GM12878 (cell line): ENCODE results near the gene SYNPR. TPM values are rescaled to one million over a fixed set of nuclear protein-coding genes. Genes with fewer than 3 reads are reported as not detected.
"Not testable (repeated sequence)": the region's sequence is repeated elsewhere in the genome, so short reads cannot be mapped to it uniquely, and the experiment has no call there.

Source experiments
- ATAC-seq: fragments of 200-7000 bp; cut with Tn5 transposase; 3 replicates; pipeline ENCODE4 v1.9.1; 2020; ENCODE audit warnings: mild to moderate bottlenecking, moderate library complexity
- BruUV-seq: library from RNA; stranded (reverse); fragments of 400-500 nt; replicated peaks from 2 replicates; lab custom pipeline; 2021; lab: Mats Ljungman, UMichigan
- CTCF ChIA-PET: fragments of 300-600 bp; sonication (Branson Sonifier 250); formaldehyde crosslinking; extraction: SDS; loops from one replicate; lab custom pipeline; 2021; ENCODE audit warnings: inconsistent platforms; lab: Yijun Ruan, JAX
- POLR2A ChIA-PET: fragments of 350-600 bp; formaldehyde crosslinking; extraction: SDS; loops from one replicate; lab custom pipeline; 2021; ENCODE audit warnings: inconsistent platforms; lab: Charles Lee
- RAD21 ChIA-PET: fragments of 300-600 bp; sonication (Branson Sonifier 250); formaldehyde crosslinking; loops from one replicate; lab custom pipeline; 2023; ENCODE audit warnings: antibody characterized with exemption; ENCODE audit not compliant: unreplicated experiment; lab: Charles Lee
- SMC1A ChIA-PET: fragments of 300-600 bp; sonication (Branson Sonifier 250); formaldehyde crosslinking; loops from one replicate; lab custom pipeline; 2023; ENCODE audit not compliant: unreplicated experiment, uncharacterized antibody; lab: Charles Lee
- DNase-seq: peaks from one replicate; pipeline ENCODE4 v3.0.0-alpha.2; 2011; ENCODE audit warnings: low read depth, low spot score
- FAIRE-seq: peaks from 3 replicates; lab custom pipeline; 2011; peaks lifted over from hg19 to GRCh38; lab: Jason Lieb, UNC
- H2AFZ ChIP-seq: 2 replicates; pipeline ENCODE4 v1.6.0; 2011; ENCODE audit warnings: low read depth, low read length, control low read depth; ENCODE audit not compliant: control insufficient read depth
- H3K27ac ChIP-seq: 2 replicates; pipeline ENCODE4 v1.5.1; 2011; ENCODE audit warnings: control low read depth; ENCODE audit not compliant: control insufficient read depth, insufficient read depth
- H3K27me3 ChIP-seq, 2 experiments: replicated peaks in 1 of 2; 2 replicates each; pipeline versions ENCODE4 v1.6.0 to v1.6.1; 2011; ENCODE audit warnings: low read length in 1 of 2; ENCODE audit not compliant: control insufficient read depth in 2 of 2, insufficient read depth in 2 of 2
- H3K36me3 ChIP-seq, 2 experiments: 2 replicates each; pipeline ENCODE4 v1.5.1; 2011; ENCODE audit warnings: low read length in 1 of 2; ENCODE audit not compliant: control insufficient read depth in 2 of 2, insufficient read depth in 2 of 2
- H3K4me1 ChIP-seq: 2 replicates; pipeline ENCODE4 v1.6.1; 2011; ENCODE audit warnings: mild to moderate bottlenecking, low read length, moderate library complexity, mixed read lengths; ENCODE audit not compliant: control insufficient read depth, insufficient read depth
- H3K4me2 ChIP-seq: 2 replicates; pipeline ENCODE4 v1.6.0; 2011; ENCODE audit warnings: control low read depth; ENCODE audit not compliant: control insufficient read depth, insufficient read depth
- H3K4me3 ChIP-seq: fragments of 200-600 bp; sonication (generic); 2 replicates; pipeline ENCODE4 v1.5.1; 2016
- H3K79me2 ChIP-seq: 2 replicates; pipeline ENCODE4 v1.6.0; 2011; ENCODE audit warnings: low read length; ENCODE audit not compliant: control insufficient read depth, insufficient read depth
- H3K9ac ChIP-seq: 2 replicates; pipeline ENCODE4 v1.8.0; 2011; ENCODE audit warnings: low read length, control low read depth, mixed read lengths; ENCODE audit not compliant: control insufficient read depth, insufficient read depth
- H3K9me3 ChIP-seq: replicated peaks from 3 replicates; pipeline ENCODE4 v1.5.1; 2011; ENCODE audit warnings: mild to moderate bottlenecking, low read length; ENCODE audit not compliant: control insufficient read depth, insufficient read depth
- H4K20me1 ChIP-seq: 2 replicates; pipeline ENCODE4 v1.6.0; 2011; ENCODE audit not compliant: control insufficient read depth, insufficient read depth
- CBFB ChIP-seq: IDR thresholded peaks from 2 replicates; pipeline ENCODE4 v1.6.1; 2016; ENCODE audit warnings: antibody characterized with exemption, low read depth
- HDAC6 ChIP-seq: fragments of 200-600 bp; sonication (generic); IDR thresholded peaks from one replicate; pipeline ENCODE4 v1.8.0; 2017; ENCODE audit warnings: antibody characterized with exemption; ENCODE audit not compliant: unreplicated experiment
- NR2C2 ChIP-seq: IDR thresholded peaks from 2 replicates; pipeline ENCODE4 v1.6.1; 2011; ENCODE audit warnings: borderline replicate concordance, low read depth; ENCODE audit not compliant: control insufficient read depth, insufficient read length
- PRDM15 ChIP-seq: fragments of 450-650 bp; formaldehyde crosslinking; IDR thresholded peaks from 2 replicates; pipeline ENCODE4 v1.4.0; 2020; ENCODE audit warnings: mild to moderate bottlenecking, moderate library complexity
- SREBF1 ChIP-seq: IDR thresholded peaks from 2 replicates; pipeline ENCODE4 v1.6.1; 2012; ENCODE audit warnings: mild to moderate bottlenecking, low read length
- TAF1 ChIP-seq: IDR thresholded peaks from 2 replicates; pipeline ENCODE4 v1.6.1; 2011; ENCODE audit warnings: mild to moderate bottlenecking, low read depth, low read length, borderline replicate concordance
- ZBTB33 ChIP-seq: fragments of 450-650 bp; IDR thresholded peaks from 2 replicates; pipeline ENCODE4 v1.6.1; 2017; ENCODE audit warnings: mild to moderate bottlenecking
- ZNF207 ChIP-seq: fragments of 450-650 bp; IDR thresholded peaks from 2 replicates; pipeline ENCODE4 v1.6.1; 2014; ENCODE audit warnings: antibody characterized with exemption, mild to moderate bottlenecking, borderline replicate concordance
- ZNF217 ChIP-seq: fragments of 450-650 bp; IDR thresholded peaks from 2 replicates; pipeline ENCODE4 v1.6.1; 2017; ENCODE audit warnings: antibody characterized with exemption, mild to moderate bottlenecking
- WGBS: methylation state at CpG from one replicate; pipeline ENCODE4 v1.1.6; 2016; ENCODE audit warnings: low lambda C conversion rate; ENCODE audit not compliant: insufficient replicate concordance, insufficient coverage; ENCODE audit errors: missing lambda C conversion rate; 5-methylcytosine and 5-hydroxymethylcytosine counted together
- in situ Hi-C: fragments of 300-500 bp; cut with MboI; formaldehyde crosslinking; loops from 9 replicates; pipeline ENCODE4 v1.14.3; 2018; ENCODE audit warnings: mixed read lengths
- intact Hi-C: fragments of 100-400 bp; cut with micrococcal nuclease; formaldehyde crosslinking; loops from one replicate; pipeline ENCODE4 v1.14.2; 2022; ENCODE audit not compliant: unreplicated experiment
- polyA plus RNA-seq, 11 experiments: library from polyadenylated mRNA; depleted of rRNA in 4 of 11; unstranded in 6 of 11; stranded (reverse) in 5 of 11; fragments of >200 nt; fragmentation: Nextera tagmentation in 4 of 11; fragmentation: Illumina TruSeq in 1 of 11; extraction: Ambion mirVana in 4 of 11; extraction: Trizol in 1 of 11; gene quantifications; 1 replicate in 1 of 11; 2 replicates in 10 of 11; pipeline versions ENCODE4 v1.2.1 to v1.2.3, GENCODE V29; 2011 to 2016; ENCODE audit warnings: inconsistent platforms in 2 of 11, missing spikeins in 2 of 11, low read depth in 1 of 11
- total RNA-seq, 4 experiments: library from RNA; depleted of rRNA in 3 of 4; stranded (reverse); fragments of >200 nt in 3 of 4; fragmentation: Illumina TruSeq in 1 of 4; extraction: Trizol in 1 of 4; gene quantifications; 2 replicates each; pipeline versions ENCODE4 v1.2.1 to v1.2.3, GENCODE V29; 2013 to 2021
- TF ChIP-seq, protein P1 (sequence below), 3 experiments: IDR thresholded peaks in 2 of 3; conservative IDR thresholded peaks in 1 of 3; 2 replicates each; pipeline ENCODE4 v1.5.1; 2011; ENCODE audit warnings: low read depth in 3 of 3, low read length in 3 of 3, mild to moderate bottlenecking in 3 of 3, control low read depth in 2 of 3, moderate library complexity in 2 of 3, inconsistent platforms in 1 of 3, mixed read lengths in 1 of 3; ENCODE audit not compliant: control insufficient read depth in 2 of 3, insufficient read depth in 1 of 3; ENCODE audit errors: extremely low read depth in 1 of 3

SYNPR gene
- total and polyA plus RNA-seq, 10 of the 15 experiments (the other 5 are each of a cell fraction or from before 2014, with no cell fraction given) = not detected

DNA sequence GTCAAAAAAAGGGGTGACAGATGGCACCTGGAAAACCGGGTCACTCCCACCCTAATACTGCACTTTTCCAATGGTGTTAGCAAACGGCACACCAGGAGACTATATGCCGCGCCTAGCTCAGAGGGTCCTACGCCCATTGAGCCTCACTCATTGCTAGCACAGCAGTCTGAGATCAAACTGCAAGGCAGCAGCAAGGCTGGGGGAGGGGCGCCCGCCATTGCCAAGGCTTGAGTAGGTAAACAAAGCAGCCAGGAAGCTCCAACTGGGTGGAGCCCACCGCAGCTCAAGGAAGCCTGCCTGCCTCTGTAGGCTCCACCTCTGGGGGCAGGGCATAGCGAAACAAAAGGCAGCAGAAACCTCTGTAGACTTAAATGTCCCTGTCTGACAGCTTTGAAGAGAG, 22.3 kb upstream of the SYNPR start:
- H3K4me3 ChIP-seq, H3K36me3 ChIP-seq, H2AFZ ChIP-seq, in situ Hi-C loops, H3K9me3 ChIP-seq, H3K27ac ChIP-seq, H3K79me2 ChIP-seq, H3K9ac ChIP-seq, intact Hi-C loops, ATAC-seq, H3K27me3 ChIP-seq, DNase-seq, H3K4me2 ChIP-seq, H4K20me1 ChIP-seq, BruUV-seq, H3K4me1 ChIP-seq, RAD21 ChIA-PET, CTCF ChIA-PET, POLR2A ChIA-PET, FAIRE-seq: not testable (repeated sequence)
- SMC1A ChIA-PET = interaction anchor here (0.6 kb wide), 1 partner anchor 9 kb away, joined by 3 read pairs; no protein-coding TSS in a partner anchor
- WGBS = 54% methylated on average over 9 of the region's 9 CpGs

- H3K9me3 ChIP-seq = no peaks in the 10 kb centered on the region
- 45% methylated on average over 12 of the region's 12 CpGs for WGBS
- ChIA-PET SMC1A (no interaction called here), POLR2A (no interaction called here), CTCF (no interaction called here), RAD21 (no interaction called here)
- no peak overlapping the region for H3K4me2 ChIP-seq
- in situ Hi-C loops (no loop called here), intact Hi-C loops (no loop called here)
- H2AFZ ChIP-seq = no peak overlapping the region
- DNase-seq = no peak
- no peaks in the 10 kb centered on the region for H3K36me3 ChIP-seq
- H3K4me1 ChIP-seq = no peaks in the 10 kb centered on the region
- ATAC-seq = no peak
- no TSS peak for BruUV-seq
- H3K79me2 ChIP-seq = no peaks in the 10 kb centered on the region
- H3K9ac ChIP-seq = no peak overlapping the region
- FAIRE-seq = no peak
- no peak overlapping the region for H3K27ac ChIP-seq
- H3K4me3 ChIP-seq = no peak overlapping the region
- H4K20me1 ChIP-seq = no peaks in the 10 kb centered on the region
- no peaks in the 10 kb centered on the region for H3K27me3 ChIP-seq
- no peak for TF ChIP-seq PRDM15 (CRISPR knock-in tag)
- TF ChIP-seq, protein P1, sequence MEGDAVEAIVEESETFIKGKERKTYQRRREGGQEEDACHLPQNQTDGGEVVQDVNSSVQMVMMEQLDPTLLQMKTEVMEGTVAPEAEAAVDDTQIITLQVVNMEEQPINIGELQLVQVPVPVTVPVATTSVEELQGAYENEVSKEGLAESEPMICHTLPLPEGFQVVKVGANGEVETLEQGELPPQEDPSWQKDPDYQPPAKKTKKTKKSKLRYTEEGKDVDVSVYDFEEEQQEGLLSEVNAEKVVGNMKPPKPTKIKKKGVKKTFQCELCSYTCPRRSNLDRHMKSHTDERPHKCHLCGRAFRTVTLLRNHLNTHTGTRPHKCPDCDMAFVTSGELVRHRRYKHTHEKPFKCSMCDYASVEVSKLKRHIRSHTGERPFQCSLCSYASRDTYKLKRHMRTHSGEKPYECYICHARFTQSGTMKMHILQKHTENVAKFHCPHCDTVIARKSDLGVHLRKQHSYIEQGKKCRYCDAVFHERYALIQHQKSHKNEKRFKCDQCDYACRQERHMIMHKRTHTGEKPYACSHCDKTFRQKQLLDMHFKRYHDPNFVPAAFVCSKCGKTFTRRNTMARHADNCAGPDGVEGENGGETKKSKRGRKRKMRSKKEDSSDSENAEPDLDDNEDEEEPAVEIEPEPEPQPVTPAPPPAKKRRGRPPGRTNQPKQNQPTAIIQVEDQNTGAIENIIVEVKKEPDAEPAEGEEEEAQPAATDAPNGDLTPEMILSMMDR (IDR thresholded peaks at IDR 0.05 in 2 of 3, conservative IDR thresholded peaks at IDR 0.05 in 1 of 3; ENCODE audit: control insufficient read depth in 2 of 3, extremely low read depth in 1 of 3, insufficient read depth in 1 of 3, low read depth in 3 of 3, low read length in 3 of 3) = no peak
- TF ChIP-seq HDAC6 = no peak
- TF ChIP-seq ZNF217 = no peak
- TF ChIP-seq ZNF207 = no peak
- no peak for TF ChIP-seq ZBTB33
- TF ChIP-seq NR2C2 = no peak
- no peak for TF ChIP-seq CBFB
- TF ChIP-seq TAF1 = no peak
- TF ChIP-seq SREBF1 = no peak
Measured at GRCh38 chr3:63264716-63265115, 13.4 kb upstream of the SYNPR start.
